GM18505 (cell line): ENCODE results near the gene RAMP3.

Experiments
- ATAC-seq: cut with Tn5 transposase; IDR thresholded peaks from one replicate; pipeline ENCODE4 v1.9.1; 2021; ENCODE audit not compliant: unreplicated experiment
- POLR2A ChIP-seq: IDR thresholded peaks from 4 replicates; pipeline ENCODE4 v1.6.1; 2011; ENCODE audit warnings: borderline replicate concordance; ENCODE audit not compliant: insufficient read depth, insufficient read length; ENCODE audit errors: extremely low read depth

Gene RAMP3

DNA sequence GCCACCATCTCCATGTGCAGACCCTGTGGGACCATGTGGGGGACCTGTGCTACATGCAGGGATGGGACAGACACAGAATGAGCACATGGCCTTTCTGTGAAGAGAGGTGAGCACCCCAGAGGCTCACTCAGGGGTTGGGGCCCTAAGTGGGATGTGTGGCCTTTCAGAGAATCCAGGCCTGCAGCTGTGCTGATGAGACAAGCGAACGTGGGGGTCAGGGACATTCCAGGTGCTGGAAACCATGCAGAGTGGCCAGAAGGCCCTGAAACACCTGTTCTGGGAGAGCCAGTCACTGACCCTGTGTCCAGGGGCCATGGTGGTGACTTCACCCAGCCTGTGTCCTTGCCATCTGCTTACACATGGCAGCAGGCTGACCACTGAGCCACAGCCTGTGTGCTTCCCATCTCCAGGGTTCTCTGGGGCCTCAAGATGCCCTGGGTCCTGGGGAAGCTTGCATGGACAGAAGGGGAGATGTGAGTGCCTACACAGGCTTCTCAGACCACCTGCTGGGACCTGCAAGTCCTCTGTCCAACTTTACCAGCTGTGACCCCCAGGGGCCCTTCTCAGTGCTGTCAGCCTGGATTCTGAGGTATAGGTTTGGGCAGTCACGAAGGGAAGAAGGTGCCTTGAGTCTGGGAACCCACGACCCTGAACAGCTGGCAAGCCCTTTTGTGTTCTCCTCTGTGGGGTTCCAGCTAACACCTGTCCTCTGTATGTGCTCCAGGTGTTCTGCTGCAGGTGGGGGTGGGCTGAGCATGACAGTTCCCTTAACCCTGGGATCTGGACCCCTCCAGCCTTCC, 17.6 kb downstream of the RAMP3 start:
- ATAC-seq, result no peak
- TF ChIP-seq POLR2A, result no peak

GRCh38 chr7:45176091-45176490, 18.5 kb downstream of the RAMP3 start:
- TF ChIP-seq POLR2A, result no peak

DNA sequence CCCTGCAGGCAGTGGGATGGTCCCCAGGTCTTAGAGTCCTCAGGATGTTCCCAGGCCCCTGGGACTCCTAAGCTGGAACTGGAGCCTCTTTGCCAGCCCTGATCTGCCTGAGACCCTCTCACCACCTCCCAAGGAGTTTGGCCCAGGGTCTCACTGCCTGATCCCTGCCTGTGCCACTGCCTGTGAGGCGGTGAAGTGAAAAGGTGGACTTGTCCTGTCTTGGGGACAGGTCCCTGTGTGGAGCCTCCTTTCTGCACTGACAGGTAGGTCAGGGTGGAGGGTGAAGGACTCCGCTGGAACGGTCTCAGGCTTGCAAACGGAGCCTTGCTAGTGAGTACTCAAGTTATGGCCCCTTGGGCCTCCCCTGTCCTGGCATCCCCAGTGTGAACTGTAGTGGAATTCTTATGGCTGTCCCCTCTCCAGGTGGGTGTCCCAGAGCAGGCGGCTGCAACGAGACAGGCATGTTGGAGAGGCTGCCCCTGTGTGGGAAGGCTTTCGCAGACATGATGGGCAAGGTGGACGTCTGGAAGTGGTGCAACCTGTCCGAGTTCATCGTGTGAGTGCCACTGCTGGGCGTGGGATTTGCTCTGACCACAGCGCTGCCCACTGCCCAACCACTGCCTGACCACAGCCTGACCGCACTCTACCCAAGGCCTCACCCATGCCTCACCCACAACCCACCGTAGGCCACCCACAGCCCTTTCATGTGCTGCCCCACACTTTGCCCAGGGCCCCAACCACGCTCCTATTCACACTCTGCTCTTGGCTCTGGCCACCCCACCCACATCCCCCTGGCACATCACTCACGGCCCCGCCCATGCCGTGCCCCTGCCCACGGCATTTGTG, 19.5 kb downstream of the RAMP3 start:
- TF ChIP-seq POLR2A, result no peak
- no peak for ATAC-seq

More at GRCh38 chr7:45176091-45176490, 18.5 kb downstream of the RAMP3 start:
- ATAC-seq, result no peak

DNA sequence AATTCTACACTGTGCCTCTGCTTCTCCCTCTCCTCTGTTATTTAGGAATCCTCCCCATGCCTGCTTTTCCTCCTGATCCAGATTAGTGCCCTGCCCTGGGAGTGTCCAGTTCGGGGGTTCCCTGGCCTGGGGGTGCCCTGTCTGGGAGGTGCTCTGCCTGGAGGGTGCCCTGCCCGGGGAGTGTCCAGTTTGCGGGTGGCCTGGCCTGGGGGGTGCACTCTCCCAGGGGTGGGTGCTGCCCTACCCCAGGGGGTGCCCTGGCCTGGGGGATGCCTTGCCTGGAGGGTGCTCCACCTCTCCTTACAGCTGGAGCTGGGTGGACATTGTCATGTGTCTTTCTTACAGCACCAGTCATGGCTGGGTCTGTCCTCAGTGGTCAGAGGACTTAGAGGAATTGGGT, 20.2 kb downstream of the RAMP3 start:
- no peak for TF ChIP-seq POLR2A
- ATAC-seq, result no peak

GRCh38 chr7:45178241-45179225, 20.9 kb downstream of the RAMP3 start:
- no peak for TF ChIP-seq POLR2A
- no peak for ATAC-seq

GRCh38 chr7:45179666-45180065, 22.1 kb downstream of the RAMP3 start:
- no peak for ATAC-seq
- TF ChIP-seq POLR2A, result no peak

DNA sequence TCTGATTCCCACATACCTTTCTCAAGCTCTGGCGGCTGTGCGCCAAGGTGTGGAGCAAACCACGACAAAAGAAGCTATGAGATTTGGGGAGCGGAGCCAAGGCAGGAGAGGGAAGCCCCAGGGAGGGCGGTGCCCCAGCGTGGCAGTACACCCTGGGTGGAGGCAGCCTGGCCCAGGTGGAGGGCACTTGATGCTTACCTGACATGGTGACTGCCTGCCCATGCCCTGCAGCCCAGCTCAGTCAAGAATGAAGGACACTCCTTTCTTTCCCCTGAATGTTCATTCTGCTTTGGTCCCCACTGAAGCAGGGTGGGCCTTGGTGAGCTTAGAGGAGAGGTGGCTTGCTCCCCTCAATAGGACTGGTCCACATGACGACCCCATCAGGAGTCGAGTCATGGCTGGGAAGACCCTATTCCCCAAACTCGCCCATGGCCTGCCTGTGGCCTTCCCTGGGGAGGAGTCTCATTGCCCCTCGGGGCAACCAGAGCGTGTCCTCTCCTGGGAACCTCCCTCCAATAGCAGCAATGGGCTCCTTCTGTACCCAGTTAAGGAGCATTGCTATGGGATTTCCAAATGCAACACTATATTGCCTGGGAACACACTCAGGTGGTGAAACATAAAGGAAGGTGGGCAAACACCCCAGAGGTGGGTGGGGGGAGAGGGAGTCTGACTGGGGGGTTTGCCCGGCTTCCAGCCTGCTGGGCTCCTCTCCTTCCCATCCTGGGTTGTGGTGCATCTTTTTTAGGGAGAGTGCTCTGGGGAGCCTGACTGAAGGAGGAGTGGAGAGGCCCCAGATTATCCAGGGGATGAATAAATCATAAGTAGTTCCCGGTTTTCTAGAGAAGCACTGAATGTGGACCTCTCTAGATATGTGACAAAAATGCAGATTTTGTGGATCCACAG, 22.7 kb downstream of the RAMP3 start:
- TF ChIP-seq POLR2A, result no peak
- ATAC-seq, result no peak

GRCh38 chr7:45181286-45181960, 23.8 kb downstream of the RAMP3 start:
- no peak for ATAC-seq
- TF ChIP-seq POLR2A, result no peak

- ATAC-seq, result no peak
- TF ChIP-seq POLR2A, result no peak
Measured at GRCh38 chr7:45181991-45182855, 24.6 kb downstream of the RAMP3 start.

GRCh38 chr7:45182856-45183710, 25.5 kb downstream of the RAMP3 start:
- ATAC-seq, result no peak
- no peak for TF ChIP-seq POLR2A
